Right cardiac atrium (tissue), 5 donors: Measurements from ENCODE around the gene C3orf20. TPM values are rescaled to one million over a fixed set of nuclear protein-coding genes. Genes with fewer than 3 reads are reported as not detected.
"Not testable (repeated sequence)": the region's sequence is repeated elsewhere in the genome, so short reads cannot be mapped to it uniquely, and the experiment has no call there.

Experiments
- ATAC-seq, 2 donors: fragments of 200-7000 bp; cut with Tn5 transposase; one replicate each; pipeline versions ENCODE4 v1.8.0 to v1.9.1; 2020; ENCODE audit warnings: moderate library complexity in 2 of 2, mild to moderate bottlenecking in 1 of 2
- DNase-seq, 3 donors: peaks; one replicate each; pipeline ENCODE4 v3.0.0-alpha.2; 2020
- H3K27ac ChIP-seq: one replicate; pipeline ENCODE4 v1.5.1; 2013; ENCODE audit warnings: mild to moderate bottlenecking, low read length, control low read depth, moderate library complexity
- H3K27me3 ChIP-seq: one replicate; pipeline ENCODE4 v1.6.1; 2013; ENCODE audit not compliant: control insufficient read depth, insufficient read depth
- H3K4me1 ChIP-seq: one replicate; pipeline ENCODE4 v1.6.1; 2013; ENCODE audit warnings: low read length; ENCODE audit not compliant: control insufficient read depth, insufficient read depth
- H3K4me3 ChIP-seq: one replicate; pipeline ENCODE4 v1.5.1; 2013; ENCODE audit warnings: low read length, control low read depth
- H3K9me3 ChIP-seq: one replicate; pipeline ENCODE4 v1.6.1; 2013; ENCODE audit warnings: low read length; ENCODE audit not compliant: control insufficient read depth
- WGBS: extraction: QIAGEN DNeasy Blood & Tissue Kit; methylation state at CpG from one replicate; pipeline ENCODE4 v1.1.7; 2013; 5-methylcytosine and 5-hydroxymethylcytosine counted together
- intact Hi-C, 4 donors: fragments of 100-400 bp; cut with DNase I; formaldehyde crosslinking; loops; one replicate each; pipeline versions ENCODE4 v1.11.0 to v1.14.0; 2022 to 2023
- polyA plus RNA-seq: library from polyadenylated mRNA; stranded (reverse); fragments of 200-250 nt; gene quantifications from one replicate; pipeline ENCODE4 v1.2.3, GENCODE V29; 2013
- total RNA-seq, 4 donors: library from RNA; stranded (reverse); fragmentation: NEBNext Ultra II Directional; extraction: Animal tissue kit (Norgen Biotek cat#: 25700); gene quantifications; one replicate each; pipeline ENCODE4 v1.2.1, GENCODE V29; 2021
- donor health status: healthy with polysubstance abuse.
- donor health status: DM: no; HTN: yes; CAD: no.
- donor health status: DM: no; HTN: no; CAD: no.
- donor health status: DM: no; HTN: yes; CAD: no; lungs with severe emphysema.
- donor health status: DM: yes; HTN: yes; CAD: no.

The C3orf20 gene
- total and polyA plus RNA-seq, 5 donors = 0.02 to 0.11 TPM; not detected in 3

DNA sequence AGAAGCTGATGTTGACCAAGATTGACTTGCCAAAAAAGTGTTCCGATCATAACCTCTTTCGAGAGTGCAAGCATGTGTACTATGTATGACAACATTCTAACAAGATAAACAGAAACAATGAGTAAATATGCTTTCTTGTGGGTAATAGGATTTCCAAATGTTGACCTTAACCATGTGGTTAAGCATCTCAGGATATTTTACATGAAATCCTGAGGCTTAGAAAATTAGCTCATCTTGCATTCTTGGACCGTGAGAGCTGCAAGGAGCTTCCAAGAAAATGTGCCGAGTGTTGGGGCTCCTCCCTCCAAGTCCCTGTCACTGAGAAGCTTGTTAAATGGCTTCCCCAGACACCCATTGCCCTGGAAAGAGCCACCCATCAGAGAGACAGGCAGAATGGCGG lies 50.1 kb downstream of the C3orf20 start:
- DNase-seq = peak in 1 of 3 donors; percentile 34
- WGBS = 54% methylated on average over 5 of the region's 5 CpGs
- no peak overlapping the region for H3K4me3 ChIP-seq

DNA sequence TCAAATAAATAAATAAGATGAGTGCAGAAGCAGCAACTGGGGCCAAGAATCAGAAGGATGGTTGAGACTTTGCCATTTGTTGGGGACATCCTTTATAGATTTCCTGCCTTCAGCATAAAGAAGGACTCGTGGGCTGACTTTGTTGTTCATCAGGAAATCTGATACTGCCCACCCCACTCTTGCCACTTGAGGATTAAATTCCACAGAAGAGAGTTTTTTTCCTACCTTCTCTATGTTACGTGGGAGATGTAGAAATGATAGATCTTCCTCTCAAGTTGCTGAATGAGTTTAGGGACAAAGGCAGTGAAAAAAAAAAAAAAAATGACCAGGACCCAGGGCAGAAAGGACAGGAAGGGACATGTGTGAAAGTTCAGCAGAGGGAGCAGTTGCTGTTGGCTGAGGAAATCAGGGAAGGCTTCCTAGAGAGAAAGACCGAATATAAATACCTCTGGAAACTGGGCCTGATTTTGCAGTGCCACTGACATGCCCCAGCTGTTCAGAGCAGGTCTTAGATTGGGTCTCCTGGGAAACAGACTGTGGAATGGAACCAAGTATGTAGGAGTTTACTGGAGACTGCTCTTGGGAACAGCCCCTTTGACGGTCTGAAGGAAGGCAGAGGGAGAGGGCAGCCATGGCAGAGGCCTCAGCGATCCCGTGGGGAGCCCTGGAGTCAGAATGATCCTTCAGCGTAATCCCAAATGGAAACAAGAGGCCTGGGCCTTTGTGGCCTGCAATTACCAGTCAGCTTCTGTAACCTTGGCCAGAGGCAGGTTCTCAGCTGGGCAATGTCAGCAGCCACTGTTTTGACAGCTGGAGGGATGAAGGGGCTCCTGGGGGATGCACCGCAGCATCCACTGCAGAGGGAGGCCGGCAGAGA lies 50.9 kb downstream of the C3orf20 start:
- intact Hi-C loops = no loop called here
- WGBS = 43% methylated on average over 9 of the region's 9 CpGs

More for the DNA sequence above, 50.1 kb downstream of the C3orf20 start:
- peak overlapping the region; percentile 55 for H3K27ac ChIP-seq
- H3K9me3 ChIP-seq = no peaks in the 10 kb centered on the region
- peak; percentile 23 to 42 for ATAC-seq
- no peaks in the 10 kb centered on the region for H3K27me3 ChIP-seq
- intact Hi-C loops = no loop called here
- peaks cover 13% of the 10 kb centered on the region for H3K4me1 ChIP-seq

DNA sequence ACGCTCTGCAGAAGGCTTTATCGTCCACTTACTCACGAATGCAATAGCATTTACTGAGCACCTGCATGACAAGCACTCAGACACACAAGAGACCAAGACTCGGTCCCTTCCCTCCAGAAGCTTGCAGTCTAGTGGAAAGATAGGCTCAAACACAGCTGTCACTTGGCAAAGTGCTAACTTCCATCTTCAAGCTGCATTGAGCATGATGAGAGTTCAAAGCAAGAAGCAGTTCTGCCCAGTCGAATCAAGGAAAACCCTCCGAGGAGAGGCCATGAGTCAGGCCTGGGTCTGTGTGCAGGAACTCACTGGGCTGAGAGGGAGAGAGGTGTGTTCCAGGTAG lies 51.5 kb downstream of the C3orf20 start:
- DNase-seq (no peak), ATAC-seq (no peak)
- Histone ChIP-seq H3K4me3 (no peak overlapping the region), H3K27me3 (no peaks in the 10 kb centered on the region), H3K4me1 (peaks cover 12% of the 10 kb centered on the region), H3K9me3 (no peaks in the 10 kb centered on the region), H3K27ac (no peak overlapping the region)
- WGBS = 54% methylated on average over 6 of the region's 6 CpGs
- intact Hi-C loops = no loop called here

More for the DNA sequence above, 50.9 kb downstream of the C3orf20 start:
- H3K9me3 ChIP-seq = no peaks in the 10 kb centered on the region
- H3K27me3 ChIP-seq = no peaks in the 10 kb centered on the region
- peak overlapping the region; percentile 55 for H3K27ac ChIP-seq
- DNase-seq = peak; percentile 70 to 88 (median 86)
- no peak overlapping the region for H3K4me3 ChIP-seq
- H3K4me1 ChIP-seq = peaks cover 13% of the 10 kb centered on the region
- ATAC-seq = peak; percentile 83 to 93

DNA sequence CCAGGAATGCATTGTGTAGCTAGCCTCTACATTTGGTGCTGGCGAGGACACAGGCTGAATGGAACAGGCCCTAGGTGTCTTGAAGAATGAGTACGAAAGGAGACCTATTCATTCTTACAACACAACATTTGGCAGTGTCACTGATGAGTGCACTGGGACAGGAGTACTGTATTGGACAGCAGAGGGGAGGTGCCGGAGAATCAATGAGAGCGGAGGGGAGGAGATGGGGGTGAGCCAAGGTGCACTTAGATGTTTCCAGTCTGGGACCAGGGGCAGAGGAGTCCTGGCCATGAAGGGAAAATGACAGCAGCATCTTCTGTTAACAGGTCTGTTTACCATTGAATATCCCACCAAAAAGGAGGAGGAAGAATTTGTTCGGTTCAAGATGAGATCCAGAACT lies 53.2 kb downstream of the C3orf20 start:
- Histone ChIP-seq H3K27ac (no peak overlapping the region), H3K4me3 (no peak overlapping the region), H3K27me3 (no peaks in the 10 kb centered on the region), H3K9me3 (no peaks in the 10 kb centered on the region), H3K4me1 (peaks cover 12% of the 10 kb centered on the region)
- WGBS = 98% methylated on average over 5 of the region's 5 CpGs
- no peak for DNase-seq
- intact Hi-C loops = no loop called here
- ATAC-seq = no peak

DNA sequence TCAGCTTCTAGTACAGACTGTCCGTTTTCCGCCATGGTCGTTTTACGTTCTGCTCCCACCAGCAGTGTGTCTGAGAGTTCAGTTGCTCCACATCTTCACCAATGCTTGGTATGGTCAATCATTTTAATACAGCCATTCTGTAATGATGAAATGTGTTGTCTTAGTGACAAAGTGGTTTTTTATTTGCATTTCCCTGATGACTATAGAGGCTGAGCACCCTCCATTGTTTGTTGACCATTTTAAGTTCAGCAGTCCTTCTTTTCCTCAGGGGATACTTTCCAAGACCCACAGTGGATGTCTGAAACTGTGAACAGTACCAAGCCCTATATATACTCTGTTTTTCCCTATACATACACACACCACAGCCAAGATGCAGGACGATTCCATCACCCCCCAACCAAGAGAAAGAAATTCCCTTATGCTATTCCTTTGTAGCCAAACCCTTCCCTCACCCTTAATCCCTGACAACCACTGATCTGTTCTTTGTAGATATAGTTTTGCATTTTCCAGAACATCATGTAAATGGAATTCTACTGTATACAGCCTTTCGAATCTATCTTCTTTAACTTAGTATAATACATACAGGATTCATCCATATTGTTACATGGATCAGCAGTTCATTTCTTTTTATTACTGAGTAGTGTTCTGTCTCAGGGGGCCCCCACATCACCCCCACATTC lies 55.9 kb downstream of the C3orf20 start:
- H3K27ac ChIP-seq = no peak overlapping the region
- intact Hi-C loops = no loop called here

DNA sequence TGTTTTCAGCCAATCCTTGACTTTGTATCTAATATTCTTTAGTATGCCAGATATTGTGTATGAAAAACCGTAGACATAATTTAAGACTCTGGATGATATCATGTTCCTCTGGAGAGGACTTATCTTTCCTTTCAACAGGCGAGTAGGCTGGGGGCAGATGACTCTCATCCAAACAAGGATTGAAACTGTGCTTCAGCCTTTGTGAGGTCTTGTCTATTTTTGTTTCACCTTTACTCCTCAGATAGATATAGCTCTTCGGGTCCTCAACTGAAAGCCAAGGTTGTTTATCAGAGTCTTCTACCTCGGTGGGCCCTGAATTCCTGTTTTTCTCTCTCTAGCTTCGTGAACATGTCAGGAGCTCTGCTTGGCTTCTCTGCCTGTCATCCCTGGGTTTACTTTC lies 66.0 kb downstream of the C3orf20 start:
- ATAC-seq = peak in 1 of 2 donors; percentile 37
- 37% methylated on average over 5 of the region's 5 CpGs for WGBS
- intact Hi-C loops = no loop called here
- Histone ChIP-seq H3K9me3 (no peaks in the 10 kb centered on the region), H3K27ac (peak overlapping the region; percentile 72), H3K27me3 (no peaks in the 10 kb centered on the region), H3K4me3 (no peak overlapping the region), H3K4me1 (no peaks in the 10 kb centered on the region)
- DNase-seq = no peak

More for the DNA sequence above, 55.9 kb downstream of the C3orf20 start:
- DNase-seq (no peak), ATAC-seq (no peak)
- Histone ChIP-seq H3K4me1 (peaks cover 10% of the 10 kb centered on the region), H3K27me3 (no peaks in the 10 kb centered on the region), H3K4me3 (no peak overlapping the region), H3K9me3 (no peaks in the 10 kb centered on the region)
- WGBS = 88% methylated on average over 6 of the region's 6 CpGs

DNA sequence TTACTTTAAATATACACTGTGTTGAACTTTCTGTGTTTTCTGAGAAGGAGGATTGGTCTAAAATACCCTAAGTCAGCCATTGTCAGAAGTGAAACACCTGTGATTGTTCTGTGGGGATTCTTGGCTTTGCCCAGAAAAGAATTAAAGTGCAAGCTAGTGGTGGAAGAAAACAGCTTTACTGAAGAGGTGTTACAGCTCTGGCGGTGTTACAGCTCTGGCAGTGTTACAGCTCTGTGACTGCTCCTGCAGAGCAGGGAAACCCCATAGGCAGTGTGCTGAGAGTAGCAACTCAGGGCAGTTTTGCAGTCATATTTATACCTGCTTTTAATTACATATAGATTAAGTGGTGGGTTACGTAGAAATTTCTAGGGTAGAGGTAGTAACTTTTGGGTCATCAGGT lies 66.6 kb downstream of the C3orf20 start:
- WGBS = 59% methylated on average over 2 of the region's 2 CpGs
- intact Hi-C loops = no loop called here
- ATAC-seq = no peak
- no peaks in the 10 kb centered on the region for H3K27me3 ChIP-seq
- H3K9me3 ChIP-seq = no peaks in the 10 kb centered on the region
- H3K27ac ChIP-seq = no peak overlapping the region
- no peaks in the 10 kb centered on the region for H3K4me1 ChIP-seq
- no peak for DNase-seq
- H3K4me3 ChIP-seq = no peak overlapping the region

DNA sequence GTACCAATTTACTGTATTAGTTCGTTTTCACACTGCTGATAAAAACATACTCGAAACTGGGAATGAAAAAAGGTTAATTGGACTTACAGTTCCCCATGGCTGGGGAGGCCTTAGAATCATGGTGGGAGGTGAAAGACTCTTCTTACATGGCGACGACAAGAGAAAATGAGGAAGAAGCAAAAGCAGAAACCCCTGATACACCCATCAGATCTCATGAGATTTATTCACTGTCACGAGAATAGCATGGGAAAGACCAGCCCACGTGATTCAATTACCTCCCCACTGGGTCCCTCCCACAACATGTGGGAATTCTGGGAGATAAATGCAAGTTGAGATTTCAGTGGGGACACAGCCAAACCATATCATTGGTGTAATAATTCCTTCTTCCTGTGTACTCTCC lies 69.6 kb downstream of the C3orf20 start:
- ATAC-seq (no peak), DNase-seq (no peak)
- WGBS = 60% methylated on average over 6 of the region's 6 CpGs
- H3K4me3 ChIP-seq = no peak overlapping the region
- no peaks in the 10 kb centered on the region for H3K9me3 ChIP-seq
- intact Hi-C loops = no loop called here
- no peaks in the 10 kb centered on the region for H3K27me3 ChIP-seq
- H3K27ac ChIP-seq = no peak overlapping the region
- H3K4me1 ChIP-seq = no peaks in the 10 kb centered on the region

DNA sequence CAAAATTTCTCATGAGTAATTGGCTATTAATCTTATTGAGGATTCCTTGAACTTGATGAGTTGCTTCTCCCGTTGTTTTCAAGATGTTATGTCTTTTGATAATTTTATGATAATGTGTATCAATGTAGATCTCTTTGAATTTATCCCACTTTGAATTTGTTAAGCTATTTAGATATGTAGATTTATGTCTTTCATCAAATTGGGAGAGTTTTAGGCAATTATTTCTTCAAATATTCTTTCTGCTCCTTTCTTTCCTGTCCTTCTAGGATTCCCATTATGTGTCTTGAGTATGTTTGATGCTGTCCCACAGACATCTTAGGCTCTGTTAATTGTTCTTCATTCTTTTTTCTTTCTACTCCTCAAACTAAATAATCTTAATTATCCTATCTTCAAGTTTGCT lies 75.7 kb downstream of the C3orf20 start:
- intact Hi-C loops = no loop called here
- H3K9me3 ChIP-seq = no peaks in the 10 kb centered on the region
- H3K27me3 ChIP-seq = no peaks in the 10 kb centered on the region
- 86% methylated on average over 1 of the region's 1 CpG for WGBS
- H3K4me1 ChIP-seq = no peaks in the 10 kb centered on the region
- no peak overlapping the region for H3K27ac ChIP-seq
- no peak for DNase-seq
- no peak overlapping the region for H3K4me3 ChIP-seq
- no peak for ATAC-seq

DNA sequence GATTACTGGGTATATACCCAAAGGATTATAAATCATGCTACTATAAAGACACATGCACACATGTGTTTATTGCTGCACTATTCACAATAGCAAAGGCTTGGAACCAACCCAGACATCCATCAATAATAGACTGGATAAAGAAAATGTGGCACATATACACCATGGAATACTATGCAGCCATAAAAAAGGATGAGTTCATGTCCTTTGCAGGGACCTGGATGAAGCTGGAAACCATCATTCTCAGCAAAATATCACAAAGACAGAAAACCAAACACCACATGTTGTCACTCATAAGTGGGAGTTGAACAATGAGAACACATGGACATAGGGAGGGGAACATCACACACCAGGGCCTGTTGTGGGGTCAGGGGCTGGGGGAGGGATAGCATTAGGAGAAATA lies 78.0 kb downstream of the C3orf20 start:
- intact Hi-C loops, ATAC-seq, H3K27ac ChIP-seq, H3K4me1 ChIP-seq, H3K4me3 ChIP-seq, H3K9me3 ChIP-seq, H3K27me3 ChIP-seq, DNase-seq: not testable (repeated sequence)

DNA sequence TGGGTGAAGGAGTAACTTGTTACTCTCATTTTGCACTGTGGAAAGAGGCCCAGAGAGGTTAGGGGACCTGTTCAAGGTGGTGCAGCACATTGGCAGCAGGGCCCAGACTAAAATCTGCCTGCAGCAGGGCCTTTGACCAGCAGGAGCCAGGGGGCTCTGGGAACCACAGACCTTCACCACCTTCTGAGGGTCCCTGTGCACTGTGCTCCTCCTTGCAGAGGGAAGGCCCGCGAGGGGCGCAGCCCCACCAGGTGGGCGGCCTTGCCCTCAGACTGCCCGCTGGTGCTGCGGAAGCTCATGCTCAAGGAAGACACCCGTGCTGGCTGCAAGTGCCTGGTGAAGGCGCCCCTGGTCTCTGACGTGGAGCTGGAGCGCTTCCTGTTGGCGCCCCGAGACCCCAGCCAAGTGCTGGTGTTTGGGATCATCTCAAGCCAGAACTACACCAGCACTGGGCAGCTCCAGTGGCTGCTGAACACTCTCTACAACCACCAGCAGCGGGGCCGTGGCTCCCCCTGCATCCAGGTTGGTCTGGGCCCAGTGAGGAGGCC lies 82.3 kb downstream of the C3orf20 start:
- intact Hi-C loops = no loop called here
- Histone ChIP-seq H3K27ac (no peak overlapping the region), H3K27me3 (no peaks in the 10 kb centered on the region), H3K4me1 (no peaks in the 10 kb centered on the region), H3K9me3 (no peaks in the 10 kb centered on the region), H3K4me3 (no peak overlapping the region)
- 90% methylated on average over 14 of the region's 14 CpGs for WGBS
- no peak for DNase-seq
- peak in 1 of 2 donors; percentile 32 for ATAC-seq
